Skeletal muscle tissue (tissue), 4 donors: ENCODE results near the gene XRCC1. TPM values are rescaled to one million over a fixed set of nuclear protein-coding genes. Genes with fewer than 3 reads are reported as not detected.

Experiments used
- H3K27ac ChIP-seq: one replicate; pipeline ENCODE4 v1.7.0; 2013; ENCODE audit warnings: mild to moderate bottlenecking, low read depth, low read length, inconsistent platforms
- H3K27me3 ChIP-seq, 3 donors: one replicate each; pipeline ENCODE4 v1.7.0; 2013; ENCODE audit warnings: low read length in 3 of 3; ENCODE audit not compliant: control insufficient read depth in 3 of 3, insufficient read depth in 3 of 3
- H3K36me3 ChIP-seq, 3 donors: one replicate each; pipeline ENCODE4 v1.7.0; 2013; ENCODE audit warnings: low read length in 3 of 3; ENCODE audit not compliant: control insufficient read depth in 3 of 3, insufficient read depth in 3 of 3
- H3K4me1 ChIP-seq, 3 donors: one replicate each; pipeline ENCODE4 v1.7.0; 2013; ENCODE audit warnings: low read length in 3 of 3, mild to moderate bottlenecking in 3 of 3; ENCODE audit not compliant: control insufficient read depth in 3 of 3, insufficient read depth in 3 of 3
- H3K4me3 ChIP-seq, 3 donors: one replicate each; pipeline ENCODE4 v1.7.0; 2013; ENCODE audit warnings: low read length in 3 of 3
- H3K9ac ChIP-seq, 3 donors: one replicate each; pipeline ENCODE4 v1.7.0; 2013; ENCODE audit warnings: low read length in 3 of 3, mild to moderate bottlenecking in 3 of 3, moderate library complexity in 2 of 3, low read depth in 1 of 3
- H3K9me3 ChIP-seq, 3 donors: one replicate each; pipeline ENCODE4 v1.7.0; 2013; ENCODE audit warnings: low read length in 3 of 3; ENCODE audit not compliant: control insufficient read depth in 3 of 3
- total RNA-seq: library from RNA; depleted of rRNA; stranded (reverse); fragments of >200 nt; gene quantifications from one replicate; pipeline ENCODE4 v1.2.3, GENCODE V29; 2014
- donor health status: Osteomylitis.

The XRCC1 gene
- total RNA-seq, 1 donor from 2014 or later: 7.3 TPM

DNA sequence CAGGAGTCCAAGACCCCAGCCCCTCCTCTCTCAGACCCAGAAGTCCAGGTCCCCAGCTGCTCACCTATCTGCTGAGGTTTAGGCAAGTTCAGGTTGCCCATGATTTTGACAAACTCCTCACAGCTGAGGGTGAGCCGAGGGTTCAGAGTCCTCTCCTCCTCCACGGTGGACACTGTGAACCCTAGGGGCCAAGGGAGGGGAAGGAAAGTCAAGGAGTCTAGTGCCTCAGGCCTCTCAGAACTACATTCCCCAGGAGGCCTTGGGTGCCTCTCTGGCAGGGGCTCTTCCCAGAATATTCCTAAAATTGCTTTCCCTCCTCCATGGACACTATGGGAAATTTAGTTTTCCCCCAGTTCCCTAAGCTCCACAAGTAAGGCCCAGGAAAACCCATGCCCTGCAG is 67.4 kb downstream of the XRCC1 start:
- H3K9ac ChIP-seq: no peak overlapping the region

GRCh38 chr19:43506629-43507028 is 68.7 kb downstream of the XRCC1 start:
- Histone ChIP-seq H3K27ac (no peak overlapping the region), H3K9me3 (no peaks in the 10 kb centered on the region), H3K36me3 (peaks cover 10 to 19% (median 17%) of the 10 kb centered on the region in 3 donors), H3K27me3 (no peaks in the 10 kb centered on the region), H3K4me1 (peaks cover 9 to 19% (median 13%) of the 10 kb centered on the region in 3 donors), H3K4me3 (no peak overlapping the region), H3K9ac (no peak overlapping the region)

More for the DNA sequence above, 67.4 kb downstream of the XRCC1 start:
- no peak overlapping the region for H3K4me3 ChIP-seq
- H3K36me3 ChIP-seq: peaks cover 10 to 19% (median 17%) of the 10 kb centered on the region in 3 donors
- no peaks in the 10 kb centered on the region for H3K9me3 ChIP-seq
- H3K27me3 ChIP-seq: no peaks in the 10 kb centered on the region
- H3K4me1 ChIP-seq: peaks cover 9 to 19% (median 13%) of the 10 kb centered on the region in 3 donors
- no peak overlapping the region for H3K27ac ChIP-seq

GRCh38 chr19:43505941-43506340 is 69.4 kb downstream of the XRCC1 start:
- H3K9me3 ChIP-seq: no peaks in the 10 kb centered on the region
- peaks cover 9 to 18% (median 15%) of the 10 kb centered on the region in 3 donors for H3K36me3 ChIP-seq
- no peak overlapping the region for H3K27ac ChIP-seq
- H3K27me3 ChIP-seq: no peaks in the 10 kb centered on the region
- H3K4me3 ChIP-seq: no peak overlapping the region
- H3K4me1 ChIP-seq: peaks cover 9 to 19% (median 13%) of the 10 kb centered on the region in 3 donors
- H3K9ac ChIP-seq: no peak overlapping the region

- H3K4me1 ChIP-seq: peaks cover 9 to 19% (median 13%) of the 10 kb centered on the region in 3 donors
- no peaks in the 10 kb centered on the region for H3K9me3 ChIP-seq
- peaks cover 4 to 14% (median 10%) of the 10 kb centered on the region in 3 donors for H3K36me3 ChIP-seq
- H3K4me3 ChIP-seq: peak overlapping the region in 1 of 3 donors; percentile 89
- no peaks in the 10 kb centered on the region for H3K27me3 ChIP-seq
- peak overlapping the region in 2 of 3 donors; percentile 75 to 76 for H3K9ac ChIP-seq
- no peak overlapping the region for H3K27ac ChIP-seq
Observed at GRCh38 chr19:43505186-43505456, 70.2 kb downstream of the XRCC1 start.

DNA sequence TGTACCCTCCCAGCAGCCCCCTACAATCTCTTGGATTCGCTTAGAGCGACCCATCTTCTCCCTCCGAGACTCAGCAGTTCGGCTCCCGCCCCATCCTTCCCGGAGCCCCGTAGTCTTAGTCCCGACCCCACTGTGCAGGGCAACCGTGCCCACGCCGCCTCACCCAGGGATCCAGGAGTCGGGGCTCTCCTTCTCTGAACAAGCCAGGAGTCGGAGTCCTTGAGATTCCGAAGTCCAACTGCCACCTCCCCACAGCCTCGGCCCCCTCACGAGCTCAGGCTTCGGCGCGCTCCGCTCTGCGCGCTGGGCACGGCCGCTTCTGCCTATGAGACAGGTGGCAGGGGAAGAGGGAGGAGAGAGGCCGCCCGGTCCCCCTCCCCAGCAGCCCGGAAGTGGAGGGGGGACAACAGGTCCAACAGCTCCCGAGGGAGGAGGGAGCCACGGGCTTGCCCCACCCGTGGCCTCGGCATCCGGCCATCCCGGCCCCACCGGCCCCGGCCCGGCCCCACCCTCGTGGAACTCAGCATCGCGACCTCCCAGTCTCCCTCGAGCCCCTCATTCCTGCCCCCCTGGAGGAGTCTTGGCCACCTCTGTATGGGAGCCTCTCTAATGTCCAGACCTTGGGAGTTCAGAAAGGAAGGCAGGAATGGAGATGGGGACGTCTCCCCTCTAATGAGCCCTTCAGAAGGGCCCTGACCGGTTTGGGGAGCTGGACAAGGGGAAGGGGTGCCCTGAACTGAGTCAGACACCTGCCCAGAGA is 70.7 kb downstream of the XRCC1 start, which contains the start of gene PHLDB3:
Gene PHLDB3 (minus strand): TSS at position 321 of the 760 bp plus-strand sequence. CDS start 628 bp downstream, outside the sequence.
- Histone ChIP-seq H3K4me3 (peak within 1 kb of the TSS; percentile 74 to 91 (median 89)), H3K27me3 (no peaks in the 10 kb centered on the region), H3K9me3 (no peaks in the 10 kb centered on the region), H3K36me3 (peaks cover 0 to 10% (median 6%) of the 10 kb centered on the region in 3 donors), H3K9ac (peak within 1 kb of the TSS; percentile 76 to 89 (median 83)), H3K27ac (peak within 1 kb of the TSS; percentile 75), H3K4me1 (peaks cover 9 to 19% (median 13%) of the 10 kb centered on the region in 3 donors)

GRCh38 chr19:43503501-43504425 is 71.6 kb downstream of the XRCC1 start:
- Histone ChIP-seq H3K4me3 (peak overlapping the region; percentile 74 to 91 (median 89)), H3K27me3 (no peaks in the 10 kb centered on the region), H3K9me3 (no peaks in the 10 kb centered on the region), H3K27ac (peak overlapping the region; percentile 75), H3K4me1 (peaks cover 9 to 23% (median 13%) of the 10 kb centered on the region in 3 donors), H3K9ac (peak overlapping the region; percentile 76 to 89 (median 83)), H3K36me3 (peaks cover 0 to 8% (median 3%) of the 10 kb centered on the region in 3 donors)

DNA sequence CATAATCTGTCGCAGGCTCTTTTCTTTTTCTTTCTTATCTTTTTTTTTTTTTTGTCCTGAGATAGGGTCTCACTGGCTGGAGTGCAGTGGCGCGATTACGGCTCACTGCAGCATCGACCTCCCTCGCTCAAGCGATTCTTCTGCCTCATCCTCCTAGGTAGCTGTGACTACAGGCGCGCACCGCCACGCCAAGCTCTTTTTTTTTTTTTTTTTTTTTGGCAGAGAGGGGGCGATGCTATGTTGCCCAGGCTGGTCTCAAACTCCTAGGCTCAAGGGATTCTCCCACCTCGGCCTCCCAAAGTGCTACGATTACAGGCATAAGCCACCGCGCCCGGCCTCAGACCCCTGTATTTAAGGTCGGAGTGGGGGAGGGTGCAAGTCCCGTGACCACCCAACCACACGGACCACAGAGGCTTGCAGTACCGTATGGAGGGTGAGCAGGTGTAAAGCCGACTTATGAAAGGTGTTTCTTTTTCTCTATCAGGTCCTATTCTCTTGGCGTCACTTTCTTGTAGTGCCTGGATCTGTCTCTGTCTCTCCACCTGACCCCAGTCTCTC is 72.8 kb downstream of the XRCC1 start:
- Histone ChIP-seq H3K9ac (no peak overlapping the region), H3K4me1 (peaks cover 11 to 24% (median 13%) of the 10 kb centered on the region in 3 donors), H3K4me3 (no peak overlapping the region), H3K9me3 (no peaks in the 10 kb centered on the region), H3K27me3 (no peaks in the 10 kb centered on the region), H3K27ac (no peak overlapping the region), H3K36me3 (peaks cover 0 to 6% (median 5%) of the 10 kb centered on the region in 3 donors)

DNA sequence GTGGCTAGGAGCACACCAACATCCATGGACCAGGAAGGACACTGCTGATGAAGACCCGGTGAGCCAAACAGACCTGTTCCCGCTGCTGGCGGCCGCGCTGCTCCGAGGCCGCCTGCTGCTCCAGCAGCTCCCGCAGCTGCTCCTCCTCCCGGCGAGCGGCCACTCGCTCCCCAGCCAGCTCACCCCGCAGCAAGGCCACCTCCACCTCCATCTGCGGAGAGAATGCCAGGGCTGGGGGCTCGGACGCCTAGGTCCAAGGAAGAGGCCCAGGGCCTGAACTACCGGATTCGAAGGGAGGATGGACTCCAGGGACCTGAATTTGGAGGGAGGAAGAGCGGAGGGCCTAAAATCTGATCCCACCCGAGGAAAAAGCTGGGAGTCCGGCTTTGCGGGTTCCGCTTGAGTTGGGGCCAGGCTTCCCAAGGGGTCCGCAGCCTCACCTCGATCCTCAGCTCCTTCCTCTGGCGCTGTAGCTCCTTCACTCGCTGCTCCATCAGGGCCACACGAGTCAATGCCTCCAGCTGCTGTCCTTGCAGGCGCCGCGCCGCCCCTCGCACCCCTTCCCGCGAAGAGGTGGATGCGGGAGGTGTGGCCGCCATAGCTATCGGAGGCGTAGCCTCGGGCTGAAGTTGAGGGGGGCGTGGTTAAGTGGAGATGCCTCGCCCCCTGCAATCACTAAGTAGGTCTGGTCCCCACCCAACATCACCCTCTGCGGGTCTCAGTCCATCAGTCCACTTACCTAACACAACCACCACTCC is 73.5 kb downstream of the XRCC1 start:
- Histone ChIP-seq H3K9ac (no peak overlapping the region), H3K4me3 (no peak overlapping the region), H3K27ac (no peak overlapping the region), H3K27me3 (no peaks in the 10 kb centered on the region), H3K4me1 (peaks cover 11 to 24% (median 13%) of the 10 kb centered on the region in 3 donors), H3K9me3 (no peaks in the 10 kb centered on the region), H3K36me3 (peaks cover 2 to 10% (median 9%) of the 10 kb centered on the region in 3 donors)

DNA sequence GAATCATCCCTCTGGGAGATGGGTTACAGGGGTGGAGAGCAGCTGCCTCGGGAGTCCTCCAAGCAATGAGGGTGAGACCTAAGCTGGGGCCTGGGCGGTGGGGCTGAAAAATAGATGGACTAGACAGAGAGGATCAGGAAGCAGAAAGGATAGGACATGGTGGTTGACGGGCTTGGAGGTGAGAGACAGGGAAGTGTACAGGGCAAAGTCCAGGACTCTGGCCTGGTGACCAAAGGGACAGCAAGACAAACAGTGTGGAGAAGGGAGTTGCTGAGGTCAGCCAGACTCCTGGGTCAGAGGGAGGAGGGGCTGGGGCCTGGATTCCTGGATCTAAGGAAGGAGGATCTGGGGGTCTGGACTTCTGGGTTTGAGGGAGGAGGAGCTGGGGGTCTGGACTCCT is 76.3 kb downstream of the XRCC1 start:
- peaks cover 14 to 15% (median 14%) of the 10 kb centered on the region in 3 donors for H3K36me3 ChIP-seq
- peak overlapping the region in 1 of 3 donors; percentile 8 for H3K9ac ChIP-seq
- no peaks in the 10 kb centered on the region for H3K9me3 ChIP-seq
- no peaks in the 10 kb centered on the region for H3K27me3 ChIP-seq
- no peak overlapping the region for H3K27ac ChIP-seq
- no peak overlapping the region for H3K4me3 ChIP-seq
- H3K4me1 ChIP-seq: peaks cover 6 to 14% (median 11%) of the 10 kb centered on the region in 3 donors
